Stomach (tissue), 4 donors: ENCODE measurements around the gene CD300LD.

ENCODE experiments used
- CTCF ChIP-seq, 7 experiments: fragments of 450-650 bp in 4 of 7; fragments of 200-600 bp in 3 of 7; sonication (generic) in 3 of 7; IDR thresholded peaks; one replicate each; pipeline ENCODE4 v1.5.1; 2016 to 2019; ENCODE audit warnings: antibody characterized with exemption in 7 of 7, control low read depth in 2 of 7, mild to moderate bottlenecking in 1 of 7
- EP300 ChIP-seq: sonication (generic); formaldehyde crosslinking; IDR thresholded peaks from one replicate; pipeline ENCODE4 v1.6.1; 2017; ENCODE audit warnings: antibody characterized with exemption
- POLR2A ChIP-seq, 4 donors: fragments of 450-650 bp; IDR thresholded peaks; one replicate each; pipeline ENCODE4 v1.6.1; 2016; ENCODE audit warnings: antibody characterized with exemption in 4 of 4, control low read depth in 2 of 4, mild to moderate bottlenecking in 1 of 4, moderate library complexity in 1 of 4
- POLR2AphosphoS5 ChIP-seq, 3 donors: sonication (generic); formaldehyde crosslinking; IDR thresholded peaks; one replicate each; pipeline ENCODE4 v1.6.1; 2016; ENCODE audit warnings: antibody characterized with exemption in 3 of 3

GRCh38 chr17:74578979-74579378, 13.1 kb downstream of the CD300LD start:
- TF ChIP-seq CTCF (IDR thresholded peaks at IDR 0.05): no peak
- TF ChIP-seq POLR2A (IDR thresholded peaks at IDR 0.05): no peak
- no peak for TF ChIP-seq POLR2AphosphoS5 (IDR thresholded peaks at IDR 0.05)
- TF ChIP-seq EP300: no peak
